B cell (primary cell): ENCODE measurements around the gene ATP1A4. TPM values are rescaled to one million over a fixed set of nuclear protein-coding genes. Genes with fewer than 3 reads are reported as not detected.

Experiments
- ATAC-seq: fragments of 200-7000 bp; cut with Tn5 transposase; one replicate; pipeline ENCODE4 v1.10.0; 2021; ENCODE audit warnings: low read depth, mild to moderate bottlenecking, moderate number of reproducible peaks, moderate library complexity
- CTCF ChIA-PET: fragments of 350-600 bp; sonication (Branson Sonifier 250); formaldehyde crosslinking; loops from one replicate; lab custom pipeline; 2021; ENCODE audit warnings: antibody characterized with exemption, inconsistent platforms; lab: Charles Lee
- POLR2A ChIA-PET: fragments of 350-600 bp; sonication (Branson Sonifier 250); formaldehyde crosslinking; loops from one replicate; lab custom pipeline; 2021; ENCODE audit warnings: antibody characterized with exemption; lab: Charles Lee
- DNase-seq: peaks from one replicate; pipeline ENCODE4 v3.0.0; 2013
- H2AFZ ChIP-seq: 2 replicates; pipeline ENCODE4 v1.6.1; 2012; ENCODE audit warnings: mild to moderate bottlenecking, low read depth, low read length; ENCODE audit not compliant: insufficient read depth, poor library complexity, severe bottlenecking
- H3K27ac ChIP-seq, 2 donors: 1 replicate in 1 of 2; 2 replicates in 1 of 2; pipeline ENCODE4 v1.5.1; 2012 to 2013; ENCODE audit warnings: low read length in 2 of 2, mild to moderate bottlenecking in 2 of 2, moderate library complexity in 1 of 2
- H3K27me3 ChIP-seq, 4 experiments: fragments of 200-600 bp in 1 of 4; sonication (generic) in 1 of 4; replicated peaks in 1 of 4; 1 replicate in 2 of 4; 2 replicates in 2 of 4; pipeline versions ENCODE4 v1.6.1 to v1.7.0; 2013 to 2016; ENCODE audit warnings: low read length in 3 of 4, mild to moderate bottlenecking in 2 of 4, mixed read lengths in 1 of 4, moderate library complexity in 1 of 4; ENCODE audit not compliant: insufficient read depth in 4 of 4, control insufficient read depth in 3 of 4; ENCODE audit errors: control extremely low read depth in 1 of 4
- H3K36me3 ChIP-seq, 2 experiments: replicated peaks in 1 of 2; 1 replicate in 1 of 2; 2 replicates in 1 of 2; pipeline versions ENCODE4 v1.6.1 to v1.7.1; 2013; ENCODE audit warnings: low read length in 1 of 2; ENCODE audit not compliant: insufficient read depth in 2 of 2, control insufficient read depth in 1 of 2; ENCODE audit errors: control extremely low read depth in 1 of 2, extremely low read depth in 1 of 2
- H3K4me1 ChIP-seq, 2 donors: fragments of 200-600 bp in 1 of 2; sonication (generic) in 1 of 2; 1 replicate in 1 of 2; 2 replicates in 1 of 2; pipeline versions ENCODE4 v1.5.1 to v1.6.1; 2013 to 2017; ENCODE audit warnings: low read length in 2 of 2; ENCODE audit not compliant: control insufficient read depth in 2 of 2, insufficient read depth in 2 of 2
- H3K4me2 ChIP-seq: replicated peaks from 2 replicates; pipeline ENCODE3; 2012; ENCODE audit warnings: mild to moderate bottlenecking, low read depth, low read length; ENCODE audit not compliant: poor library complexity, severe bottlenecking
- H3K4me3 ChIP-seq, 5 experiments: fragments of 200-600 bp in 1 of 5; sonication (generic) in 1 of 5; 1 replicate in 3 of 5; 2 replicates in 2 of 5; pipeline versions ENCODE4 v1.5.1 to v1.7.0; 2011 to 2016; ENCODE audit warnings: low read length in 4 of 5, mild to moderate bottlenecking in 4 of 5, low read depth in 2 of 5, control low read depth in 1 of 5, moderate library complexity in 1 of 5; ENCODE audit not compliant: insufficient read depth in 1 of 5; ENCODE audit errors: control extremely low read depth in 1 of 5, extremely low read depth in 1 of 5
- H3K79me2 ChIP-seq: fragments of 200-600 bp; sonication (generic); one replicate; pipeline ENCODE4 v1.6.0; 2016; ENCODE audit warnings: low read length; ENCODE audit not compliant: control insufficient read depth, insufficient read depth
- H3K9ac ChIP-seq: fragments of 200-600 bp; sonication (generic); 2 replicates; pipeline ENCODE4 v1.6.1; 2017; ENCODE audit warnings: mild to moderate bottlenecking, low read length, moderate library complexity
- H3K9me3 ChIP-seq, 3 donors: one replicate each; pipeline versions ENCODE4 v1.6.1 to v1.7.1; 2013; ENCODE audit warnings: low read length in 2 of 3; ENCODE audit not compliant: control insufficient read depth in 2 of 3, insufficient read depth in 1 of 3; ENCODE audit errors: control extremely low read depth in 1 of 3
- H4K20me1 ChIP-seq: 2 replicates; pipeline ENCODE4 v1.6.0; 2012; ENCODE audit warnings: mild to moderate bottlenecking, low read length; ENCODE audit not compliant: insufficient read depth, control insufficient read depth, poor library complexity, severe bottlenecking
- H3K27ac Mint-ChIP-seq: one replicate; pipeline ENCODE4 v1.8.0; 2021; ENCODE audit warnings: mixed read lengths
- H3K27me3 Mint-ChIP-seq: one replicate; pipeline ENCODE4 v1.8.0; 2021; ENCODE audit warnings: mixed read lengths
- H3K4me1 Mint-ChIP-seq: one replicate; pipeline ENCODE4 v1.8.0; 2021; ENCODE audit warnings: mixed read lengths
- H3K4me3 Mint-ChIP-seq: one replicate; pipeline ENCODE4 v1.8.0; 2021; ENCODE audit warnings: mixed read lengths
- H3K9me3 Mint-ChIP-seq: one replicate; pipeline ENCODE4 v1.8.0; 2022; ENCODE audit warnings: mixed read lengths; ENCODE audit not compliant: insufficient read depth
- EZH2 ChIP-seq: IDR thresholded peaks from 2 replicates; pipeline ENCODE4 v1.6.1; 2012; ENCODE audit warnings: borderline replicate concordance, low read depth, mild to moderate bottlenecking, moderate library complexity, low read length; ENCODE audit not compliant: insufficient read depth, poor library complexity, severe bottlenecking
- WGBS: methylation state at CpG from one replicate; pipeline ENCODE4 v1.1.5; 2013; ENCODE audit warnings: missing lambda C conversion rate; ENCODE audit not compliant: insufficient coverage; 5-methylcytosine and 5-hydroxymethylcytosine counted together
- intact Hi-C: fragments of 100-400 bp; cut with micrococcal nuclease; formaldehyde crosslinking; loops from one replicate; pipeline ENCODE4 v1.10.0; 2022
- polyA plus RNA-seq: library from polyadenylated mRNA; depleted of rRNA; stranded (reverse); fragments of >200 nt; gene quantifications from 2 replicates; pipeline ENCODE4 v1.2.3, GENCODE V29; 2012
- total RNA-seq, 2 donors: library from RNA; stranded (reverse); fragments of 120-200 nt in 1 of 2; gene quantifications; 1 replicate in 1 of 2; 2 replicates in 1 of 2; pipeline versions ENCODE4 v1.2.3 to v1.2.4, GENCODE V29; 2013 to 2022
- TF ChIP-seq, protein P1 (sequence below): fragments of 200-600 bp; IDR thresholded peaks from one replicate; pipeline ENCODE4 v1.8.0; 2022; ENCODE audit warnings: antibody characterized with exemption, mild to moderate bottlenecking

ATP1A4 gene
- total and polyA plus RNA-seq, 2 donors (not counting 1 experiment from before 2014, with no cell fraction given), result 0.12 TPM; not detected in 1

GRCh38 chr1:160205242-160206035 is 54.0 kb downstream of the ATP1A4 start, which contains the start of gene PEA15:
PEA15 (plus strand) TSS chr1:160205384; CDS start chr1:160211545, 6,161 bp downstream.
- ChIA-PET POLR2A (interaction anchor here (1.0 to 1.6 kb wide), 4 partner anchors 9 to 57 kb away, joined by 3 to 5 read pairs (median 4); partner anchors contain the start of gene DCAF8), CTCF (interaction anchor here (0.6 to 9.7 kb wide), 6 partner anchors 10 to 171 kb away, joined by 3 to 77 read pairs (median 22); no protein-coding TSS in a partner anchor)
- Histone ChIP-seq H3K4me3 (peak within 1 kb of the TSS; percentile 44 to 99 (median 92)), H3K27me3 (no peaks in the 10 kb centered on the region), H3K4me2 (peak within 1 kb of the TSS; percentile 94), H3K79me2 (peaks cover 15% of the 10 kb centered on the region), H3K36me3 (peaks cover 9 to 19% of the 10 kb centered on the region in 2 experiments), H2AFZ (peak within 1 kb of the TSS; percentile 59), H3K9me3 (no peaks in the 10 kb centered on the region), H4K20me1 (no peaks in the 10 kb centered on the region), H3K4me1 (peaks cover 26 to 35% of the 10 kb centered on the region in 2 donors), H3K9ac (peak within 1 kb of the TSS; percentile 87), H3K27ac (peak within 1 kb of the TSS; percentile 98 to 99)
- H3K27me3 Mint-ChIP-seq, result no peaks in the 10 kb centered on the region
- peak within 1 kb of the TSS; percentile 88 for H3K4me3 Mint-ChIP-seq
- under 1% methylated on average over 57 of the region's 76 CpGs for WGBS
- peak within 1 kb of the TSS; percentile 90 for H3K27ac Mint-ChIP-seq
- DNase-seq (peak; percentile 77), ATAC-seq (peak; percentile 57)
- TF ChIP-seq EZH2, result no peak
- TF ChIP-seq, protein P1, sequence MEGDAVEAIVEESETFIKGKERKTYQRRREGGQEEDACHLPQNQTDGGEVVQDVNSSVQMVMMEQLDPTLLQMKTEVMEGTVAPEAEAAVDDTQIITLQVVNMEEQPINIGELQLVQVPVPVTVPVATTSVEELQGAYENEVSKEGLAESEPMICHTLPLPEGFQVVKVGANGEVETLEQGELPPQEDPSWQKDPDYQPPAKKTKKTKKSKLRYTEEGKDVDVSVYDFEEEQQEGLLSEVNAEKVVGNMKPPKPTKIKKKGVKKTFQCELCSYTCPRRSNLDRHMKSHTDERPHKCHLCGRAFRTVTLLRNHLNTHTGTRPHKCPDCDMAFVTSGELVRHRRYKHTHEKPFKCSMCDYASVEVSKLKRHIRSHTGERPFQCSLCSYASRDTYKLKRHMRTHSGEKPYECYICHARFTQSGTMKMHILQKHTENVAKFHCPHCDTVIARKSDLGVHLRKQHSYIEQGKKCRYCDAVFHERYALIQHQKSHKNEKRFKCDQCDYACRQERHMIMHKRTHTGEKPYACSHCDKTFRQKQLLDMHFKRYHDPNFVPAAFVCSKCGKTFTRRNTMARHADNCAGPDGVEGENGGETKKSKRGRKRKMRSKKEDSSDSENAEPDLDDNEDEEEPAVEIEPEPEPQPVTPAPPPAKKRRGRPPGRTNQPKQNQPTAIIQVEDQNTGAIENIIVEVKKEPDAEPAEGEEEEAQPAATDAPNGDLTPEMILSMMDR, result no peak
- H3K9me3 Mint-ChIP-seq, result no peaks in the 10 kb centered on the region
- H3K4me1 Mint-ChIP-seq, result peaks cover 66% of the 10 kb centered on the region
- intact Hi-C loops, result loop anchor here (2.0 kb wide), 1 partner anchor 57 kb away; the partner anchor contains the start of gene DCAF8
